UCSD-AML1 (cell line): ENCODE measurements around the gene CEP164.

Experiments used
- DNase-seq: peaks from one replicate; lab custom pipeline; 2025; ENCODE audit not compliant: unreplicated experiment; lab: John Stamatoyannopoulos, UW

Gene CEP164

DNA sequence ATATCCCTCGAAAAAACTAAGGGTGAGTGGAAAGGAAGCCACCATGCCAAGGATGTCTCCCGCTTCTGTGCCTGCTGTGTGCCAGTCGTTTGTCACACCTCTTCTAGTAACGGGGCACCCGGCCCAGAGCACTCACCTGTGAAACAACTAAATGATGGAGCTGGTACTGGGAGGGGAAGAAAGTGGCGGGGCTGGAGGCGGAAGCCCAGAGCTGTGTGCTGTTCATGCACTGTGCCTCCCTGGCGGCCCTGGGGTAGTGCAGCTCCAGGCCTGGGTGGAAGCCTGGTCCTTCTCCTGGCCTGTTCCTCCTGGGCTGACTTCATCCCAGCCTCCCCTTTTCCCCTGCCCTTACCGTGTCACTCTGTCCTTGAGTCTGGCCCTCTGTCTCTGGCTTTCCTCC, 130.2 kb downstream of the CEP164 start:
- no peak for DNase-seq

GRCh38 chr11:117458275-117459122, 130.8 kb downstream of the CEP164 start:
- DNase-seq: no peak

GRCh38 chr11:117459123-117459978, 131.7 kb downstream of the CEP164 start:
- DNase-seq: no peak

- no peak for DNase-seq
These were observed 132.3 kb downstream of the CEP164 start for GRCh38 chr11:117459979-117460300.

- no peak for DNase-seq
These were observed 133.9 kb downstream of the CEP164 start for GRCh38 chr11:117461396-117462182.

DNA sequence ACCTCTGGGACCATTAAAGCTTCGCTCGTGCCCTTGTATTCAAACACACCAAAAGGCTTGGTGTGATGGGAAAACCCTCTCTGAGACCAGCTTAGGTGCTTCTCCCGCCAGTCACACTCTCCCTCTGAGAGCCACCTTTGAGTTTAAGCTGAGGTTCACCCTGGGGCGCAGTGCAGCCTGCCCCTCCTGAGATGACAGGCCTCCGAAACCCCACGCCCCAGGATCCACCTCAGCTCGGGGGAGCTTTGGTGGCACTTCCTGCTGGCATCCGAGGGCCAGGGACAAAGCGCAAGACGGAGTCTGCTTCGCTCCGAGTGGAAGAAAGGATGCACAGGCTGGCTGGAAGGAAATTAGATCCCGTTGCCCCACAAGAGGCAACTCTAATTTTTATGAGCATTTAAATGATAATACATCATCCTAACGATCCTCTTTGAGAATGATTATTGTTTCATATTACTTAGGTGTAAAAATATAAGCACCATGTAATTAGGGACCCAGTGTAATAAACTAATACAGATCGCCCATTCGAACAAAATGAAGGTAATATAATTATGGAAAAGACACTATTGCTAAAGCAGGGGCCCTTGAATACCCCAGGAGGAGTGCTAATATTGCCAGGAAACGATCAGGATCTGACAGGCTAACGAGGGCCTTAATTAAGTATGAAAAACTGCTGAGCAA, 134.7 kb downstream of the CEP164 start:
- no peak for DNase-seq

DNA sequence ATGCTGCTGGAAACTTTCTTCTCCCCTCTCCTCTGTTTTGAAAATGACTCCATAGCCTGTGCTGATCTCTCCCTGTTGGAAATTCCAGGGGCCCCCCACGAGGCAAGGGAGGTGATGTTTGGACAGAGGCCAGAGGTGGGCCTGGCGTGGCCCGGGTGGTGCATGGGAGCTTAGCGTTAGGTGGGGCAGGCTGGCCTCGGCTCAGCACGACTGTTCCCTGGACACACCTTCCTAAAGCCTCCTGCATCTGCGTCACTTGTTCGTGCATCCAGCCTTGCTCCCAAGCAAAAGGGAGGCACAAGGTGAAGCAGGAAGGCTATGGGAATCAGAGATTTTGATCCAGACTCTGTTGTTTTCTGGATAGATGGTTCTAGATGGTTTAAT, 135.2 kb downstream of the CEP164 start:
- DNase-seq: no peak
